GM18507 (cell line): Measurements from ENCODE around the gene CLDN7.
A peak's percentile ranks its signal among the peaks of the same experiment; 100 is the strongest.

Source experiments
- DNase-seq: peaks from one replicate; pipeline ENCODE4 v3.0.0; 2011; ENCODE audit warnings: low read depth; ENCODE audit not compliant: insufficient read length; ENCODE audit errors: extremely low spot score
- FAIRE-seq: peaks from 2 replicates; lab custom pipeline; 2011; peaks lifted over from hg19 to GRCh38; lab: Jason Lieb, UNC

The CLDN7 gene

GRCh38 chr17:7262192-7262934 lies at the start of gene CLDN7:
TSS of gene CLDN7 (minus strand) at chr17:7262478. CDS start at chr17:7262043, 435 bp downstream.
- FAIRE-seq, result no peak
- no peak for DNase-seq

- no peak for FAIRE-seq
- DNase-seq, result no peak
Measured at GRCh38 chr17:7311110-7311705, 48.9 kb upstream of the CLDN7 start.

GRCh38 chr17:7309628-7310027 lies 47.4 kb upstream of the CLDN7 start:
- FAIRE-seq, result no peak

GRCh38 chr17:7308625-7309433 lies 46.6 kb upstream of the CLDN7 start:
- FAIRE-seq, result peak; percentile 92
- DNase-seq, result no peak

More at GRCh38 chr17:7309628-7310027, 47.4 kb upstream of the CLDN7 start:
- no peak for DNase-seq

- FAIRE-seq (no peak), DNase-seq (no peak)
Measured at GRCh38 chr17:7307686-7308624, 45.7 kb upstream of the CLDN7 start.

GRCh38 chr17:7306911-7307685 lies 44.8 kb upstream of the CLDN7 start, which contains the start of gene EIF5A:
TSS of gene EIF5A (plus strand) at chr17:7307628. CDS start at chr17:7309636, 2,008 bp downstream.
- DNase-seq, result peak; percentile 89
- FAIRE-seq, result peak; percentile 99

- DNase-seq (no peak), FAIRE-seq (no peak)
Measured at GRCh38 chr17:7304179-7304578, 41.9 kb upstream of the CLDN7 start.

- FAIRE-seq, result peak; percentile 69
- no peak for DNase-seq
Measured at GRCh38 chr17:7296189-7296861, 34.0 kb upstream of the CLDN7 start.

GRCh38 chr17:7295230-7296180 lies 33.2 kb upstream of the CLDN7 start:
- FAIRE-seq (no peak), DNase-seq (no peak)

- DNase-seq (no peak), FAIRE-seq (no peak)
Measured at GRCh38 chr17:7294614-7295153, 32.4 kb upstream of the CLDN7 start, which contains the start of gene YBX2. TSS of gene YBX2 (minus strand) at chr17:7294639. CDS start at chr17:7294500, 139 bp downstream.

- DNase-seq, result no peak
Measured at GRCh38 chr17:7293816-7294613, 31.7 kb upstream of the CLDN7 start.

GRCh38 chr17:7293159-7293558 lies 30.9 kb upstream of the CLDN7 start:
- DNase-seq (no peak), FAIRE-seq (no peak)

More at GRCh38 chr17:7293816-7294613, 31.7 kb upstream of the CLDN7 start:
- no peak for FAIRE-seq

GRCh38 chr17:7292729-7293128 lies 30.5 kb upstream of the CLDN7 start:
- DNase-seq (no peak), FAIRE-seq (no peak)

GRCh38 chr17:7292194-7292593 lies 29.9 kb upstream of the CLDN7 start:
- DNase-seq, result no peak

GRCh38 chr17:7290685-7291084 lies 28.4 kb upstream of the CLDN7 start:
- DNase-seq (no peak), FAIRE-seq (no peak)

More at GRCh38 chr17:7292194-7292593, 29.9 kb upstream of the CLDN7 start:
- no peak for FAIRE-seq

- no peak for DNase-seq
Measured at GRCh38 chr17:7290166-7290565, 27.9 kb upstream of the CLDN7 start.

More at GRCh38 chr17:7290166-7290565, 27.9 kb upstream of the CLDN7 start:
- FAIRE-seq, result no peak
